Measurements from ENCODE around the gene STARD8.
"Not testable (repeated sequence)": the region's sequence is repeated elsewhere in the genome, so short reads cannot be mapped to it uniquely, and the experiment has no call there.

Gene STARD8

GRCh38 chrX:68719181-68719903 is 71.9 kb downstream of the STARD8 start:
- no peak for DNase-seq

- DNase-seq = no peak
Measured at GRCh38 chrX:68719904-68720614, 72.6 kb downstream of the STARD8 start.

GRCh38 chrX:68720851-68721250 is 73.4 kb downstream of the STARD8 start:
- DNase-seq = no peak

GRCh38 chrX:68721546-68721945 is 74.1 kb downstream of the STARD8 start:
- no peak for DNase-seq

- DNase-seq = no peak
Measured at GRCh38 chrX:68721991-68722860, 74.8 kb downstream of the STARD8 start.

GRCh38 chrX:68723491-68724155 is 76.2 kb downstream of the STARD8 start:
- DNase-seq = no peak

GRCh38 chrX:68724531-68725020 is 77.1 kb downstream of the STARD8 start:
- DNase-seq = no peak

- no peak for DNase-seq
Measured at GRCh38 chrX:68725756-68726365, 78.4 kb downstream of the STARD8 start.

GRCh38 chrX:68726366-68726765 is 78.9 kb downstream of the STARD8 start:
- no peak for DNase-seq

GRCh38 chrX:68727696-68728095 is 80.2 kb downstream of the STARD8 start:
- DNase-seq = no peak

GRCh38 chrX:68728186-68728585 is 80.7 kb downstream of the STARD8 start:
- no peak for DNase-seq

GRCh38 chrX:68731254-68731653 is 83.8 kb downstream of the STARD8 start:
- DNase-seq = no peak

GRCh38 chrX:68732906-68733493 is 85.5 kb downstream of the STARD8 start:
- DNase-seq = no peak

GRCh38 chrX:68735266-68735665 is 87.8 kb downstream of the STARD8 start:
- DNase-seq = no peak

GRCh38 chrX:68741864-68742263 is 94.4 kb downstream of the STARD8 start:
- DNase-seq = not testable (repeated sequence)

- no peak for DNase-seq
Measured at GRCh38 chrX:68743754-68744153, 96.3 kb downstream of the STARD8 start.

- no peak for DNase-seq
Measured at GRCh38 chrX:68746988-68747387, 99.5 kb downstream of the STARD8 start.

- no peak for DNase-seq
Measured at GRCh38 chrX:68748030-68748429, 100.6 kb downstream of the STARD8 start.

- DNase-seq = no peak
Measured at GRCh38 chrX:68749426-68749825, 102.0 kb downstream of the STARD8 start.

GRCh38 chrX:68750316-68750715 is 102.8 kb downstream of the STARD8 start:
- DNase-seq = no peak

GRCh38 chrX:68751372-68751771 is 103.9 kb downstream of the STARD8 start:
- DNase-seq = no peak

GRCh38 chrX:68753218-68753617 is 105.8 kb downstream of the STARD8 start:
- DNase-seq = no peak

All from activated gamma-delta T cell (primary cell).